ENCODE results near the gene SIM1.

- TF ChIP-seq CTCF (IDR thresholded peaks at IDR 0.05; ENCODE audit: low read length) (no peak), EZH2 (IDR thresholded peaks at IDR 0.05; ENCODE audit: borderline replicate concordance, low read length) (no peak)
These were observed 19.2 kb downstream of the SIM1 start for GRCh38 chr6:100445512-100445911.

Measured in OCI-LY1 (cell line).